Erythroblast (primary cell): Measurements from ENCODE around the gene FAM237B.

Experiments
- GATA1 ChIP-seq: IDR thresholded peaks from 2 replicates; pipeline ENCODE4 v1.6.1; 2011; ENCODE audit warnings: low read depth, mild to moderate bottlenecking, control low read depth, low read length, moderate library complexity
- POLR2A ChIP-seq: IDR thresholded peaks from 2 replicates; pipeline ENCODE4 v1.6.1; 2011; ENCODE audit warnings: mild to moderate bottlenecking, low read length

DNA sequence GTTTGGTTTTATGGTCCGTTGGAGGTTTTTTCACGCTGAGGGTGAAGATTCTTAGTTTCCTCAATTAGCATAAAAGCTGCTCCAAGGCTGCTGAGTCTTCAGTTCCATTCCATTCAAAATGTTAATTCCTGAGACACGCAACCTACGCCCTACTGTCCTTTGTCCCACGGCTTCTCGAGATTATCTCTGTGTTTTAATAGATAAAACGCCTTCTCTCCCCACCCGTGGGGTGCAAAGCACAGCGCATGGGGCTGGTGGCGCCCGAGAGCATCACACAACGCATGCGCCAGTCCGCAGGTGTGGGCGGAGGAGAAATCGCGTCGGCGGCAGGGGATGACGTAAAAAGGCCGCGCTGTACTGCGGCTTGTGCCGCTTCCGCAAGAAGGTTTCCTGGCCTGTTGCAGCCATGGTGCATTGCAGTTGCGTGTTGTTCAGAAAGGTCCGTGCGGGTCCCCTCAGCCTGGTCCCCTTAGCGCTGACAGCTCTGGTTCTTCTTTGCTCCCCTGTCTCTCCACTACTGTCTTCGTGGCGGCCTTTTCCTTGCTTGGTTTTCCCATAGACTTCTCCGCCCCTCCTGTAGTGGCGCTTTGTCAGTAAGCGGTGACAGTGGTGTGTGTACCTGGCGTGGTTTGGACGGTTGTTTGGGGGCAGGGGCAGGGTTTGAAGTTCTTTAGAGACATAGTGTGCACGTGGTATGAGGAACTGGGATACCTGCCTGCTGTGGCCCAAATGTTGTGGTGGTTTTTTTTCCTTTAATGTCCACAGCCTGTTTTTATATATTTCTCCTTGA is 25.4 kb upstream of the FAM237B start, which contains the start of gene GTPBP10:
- TF ChIP-seq POLR2A, result peak; percentile 97
- no peak for TF ChIP-seq GATA1
